ENCODE data around the gene TTN. TPM values are rescaled to one million over a fixed set of nuclear protein-coding genes. Genes with fewer than 3 reads are reported as not detected.

Gene TTN
- total and polyA plus RNA-seq, 2 donors (not counting 1 experiment from before 2014, with no cell fraction given), result 0.14 to 0.33 TPM

- H3K4me2 ChIP-seq (ENCODE audit: extremely low read depth, insufficient read depth, low read length), result no peak overlapping the region
- peaks cover 1% of the 10 kb centered on the region for H3K36me3 ChIP-seq (ENCODE audit: control insufficient read depth, insufficient read depth, low read length)
- H3K4me1 ChIP-seq (ENCODE audit: control insufficient read depth, extremely low read depth, insufficient read depth, low read length), result no peaks in the 10 kb centered on the region
- DNase-seq (ENCODE audit: low read depth in 2 of 2), result no peak
- H3K27me3 ChIP-seq (ENCODE audit: control insufficient read depth, insufficient read depth, low read length), result no peaks in the 10 kb centered on the region
- TF ChIP-seq CTCF (conservative IDR thresholded peaks at IDR 0.05 in 1 of 2, IDR thresholded peaks at IDR 0.05 in 1 of 2; ENCODE audit: low read depth in 1 of 2, low read length in 2 of 2), result no peak
- TF ChIP-seq EZH2 (IDR thresholded peaks at IDR 0.05; ENCODE audit: low read length, missing control alignments), result no peak
- no peaks in the 10 kb centered on the region for H3K79me2 ChIP-seq (ENCODE audit: control insufficient read depth, insufficient read depth, low read length)
- H3K9me3 ChIP-seq (ENCODE audit: control insufficient read depth, insufficient read depth, low read depth, low read length), result no peaks in the 10 kb centered on the region
- no peak overlapping the region for H3K4me3 ChIP-seq (replicated peaks in 1 of 4; ENCODE audit: control extremely low read depth in 1 of 4, insufficient read depth in 1 of 4, low read depth in 3 of 4, low read length in 4 of 4)
- H3K27ac ChIP-seq (ENCODE audit: insufficient read depth, low read length), result no peak overlapping the region
- no peak overlapping the region for H2AFZ ChIP-seq (ENCODE audit: low read length)
- no peaks in the 10 kb centered on the region for H4K20me1 ChIP-seq (ENCODE audit: control insufficient read depth, extremely low read depth, insufficient read depth, low read length)
- H3K9ac ChIP-seq (ENCODE audit: insufficient read depth, low read length), result no peak overlapping the region
These were observed 300.3 kb downstream of the TTN start for GRCh38 chr2:178506949-178507348.

- H3K4me2 ChIP-seq (ENCODE audit: extremely low read depth, insufficient read depth, low read length), result no peak overlapping the region
- H4K20me1 ChIP-seq (ENCODE audit: control insufficient read depth, extremely low read depth, insufficient read depth, low read length), result no peaks in the 10 kb centered on the region
- no peak for DNase-seq (ENCODE audit: low read depth in 2 of 2)
- no peak overlapping the region for H2AFZ ChIP-seq (ENCODE audit: low read length)
- no peak overlapping the region for H3K4me3 ChIP-seq (replicated peaks in 1 of 4; ENCODE audit: control extremely low read depth in 1 of 4, insufficient read depth in 1 of 4, low read depth in 3 of 4, low read length in 4 of 4)
- H3K27me3 ChIP-seq (ENCODE audit: control insufficient read depth, insufficient read depth, low read length), result no peaks in the 10 kb centered on the region
- no peak overlapping the region for H3K27ac ChIP-seq (ENCODE audit: insufficient read depth, low read length)
- peaks cover 1% of the 10 kb centered on the region for H3K36me3 ChIP-seq (ENCODE audit: control insufficient read depth, insufficient read depth, low read length)
- H3K9ac ChIP-seq (ENCODE audit: insufficient read depth, low read length), result no peak overlapping the region
- H3K4me1 ChIP-seq (ENCODE audit: control insufficient read depth, extremely low read depth, insufficient read depth, low read length), result no peaks in the 10 kb centered on the region
- TF ChIP-seq CTCF (conservative IDR thresholded peaks at IDR 0.05 in 1 of 2, IDR thresholded peaks at IDR 0.05 in 1 of 2; ENCODE audit: low read depth in 1 of 2, low read length in 2 of 2) (no peak), EZH2 (IDR thresholded peaks at IDR 0.05; ENCODE audit: low read length, missing control alignments) (no peak)
- no peaks in the 10 kb centered on the region for H3K79me2 ChIP-seq (ENCODE audit: control insufficient read depth, insufficient read depth, low read length)
- H3K9me3 ChIP-seq (ENCODE audit: control insufficient read depth, insufficient read depth, low read depth, low read length), result no peaks in the 10 kb centered on the region
These were observed 300.7 kb downstream of the TTN start for GRCh38 chr2:178506524-178506923.

- no peak overlapping the region for H2AFZ ChIP-seq (ENCODE audit: low read length)
- H3K27me3 ChIP-seq (ENCODE audit: control insufficient read depth, insufficient read depth, low read length), result no peaks in the 10 kb centered on the region
- TF ChIP-seq EZH2 (IDR thresholded peaks at IDR 0.05; ENCODE audit: low read length, missing control alignments), result no peak
- TF ChIP-seq CTCF (conservative IDR thresholded peaks at IDR 0.05 in 1 of 2, IDR thresholded peaks at IDR 0.05 in 1 of 2; ENCODE audit: low read depth in 1 of 2, low read length in 2 of 2), result no peak
- no peak overlapping the region for H3K27ac ChIP-seq (ENCODE audit: insufficient read depth, low read length)
- DNase-seq (ENCODE audit: low read depth in 2 of 2), result peak in 1 of 2 donors; percentile 23
- no peaks in the 10 kb centered on the region for H3K9me3 ChIP-seq (ENCODE audit: control insufficient read depth, insufficient read depth, low read depth, low read length)
- no peaks in the 10 kb centered on the region for H4K20me1 ChIP-seq (ENCODE audit: control insufficient read depth, extremely low read depth, insufficient read depth, low read length)
- H3K36me3 ChIP-seq (ENCODE audit: control insufficient read depth, insufficient read depth, low read length), result peaks cover 2% of the 10 kb centered on the region
- H3K4me3 ChIP-seq (replicated peaks in 1 of 4; ENCODE audit: control extremely low read depth in 1 of 4, insufficient read depth in 1 of 4, low read depth in 3 of 4, low read length in 4 of 4), result no peak overlapping the region
- no peaks in the 10 kb centered on the region for H3K4me1 ChIP-seq (ENCODE audit: control insufficient read depth, extremely low read depth, insufficient read depth, low read length)
- no peaks in the 10 kb centered on the region for H3K79me2 ChIP-seq (ENCODE audit: control insufficient read depth, insufficient read depth, low read length)
- H3K4me2 ChIP-seq (ENCODE audit: extremely low read depth, insufficient read depth, low read length), result no peak overlapping the region
- no peak overlapping the region for H3K9ac ChIP-seq (ENCODE audit: insufficient read depth, low read length)
These were observed 301.1 kb downstream of the TTN start for GRCh38 chr2:178506101-178506500.

Measured in fibroblast of lung (primary cell).